ENCODE measurements around the gene KCNRG. TPM values are rescaled to one million over a fixed set of nuclear protein-coding genes. Genes with fewer than 3 reads are reported as not detected.
A peak's percentile ranks its signal among the peaks of the same experiment; 100 is the strongest.

Gene KCNRG
- total RNA-seq, 2 donors from 2014 or later: 0.30 to 0.40 TPM

DNA sequence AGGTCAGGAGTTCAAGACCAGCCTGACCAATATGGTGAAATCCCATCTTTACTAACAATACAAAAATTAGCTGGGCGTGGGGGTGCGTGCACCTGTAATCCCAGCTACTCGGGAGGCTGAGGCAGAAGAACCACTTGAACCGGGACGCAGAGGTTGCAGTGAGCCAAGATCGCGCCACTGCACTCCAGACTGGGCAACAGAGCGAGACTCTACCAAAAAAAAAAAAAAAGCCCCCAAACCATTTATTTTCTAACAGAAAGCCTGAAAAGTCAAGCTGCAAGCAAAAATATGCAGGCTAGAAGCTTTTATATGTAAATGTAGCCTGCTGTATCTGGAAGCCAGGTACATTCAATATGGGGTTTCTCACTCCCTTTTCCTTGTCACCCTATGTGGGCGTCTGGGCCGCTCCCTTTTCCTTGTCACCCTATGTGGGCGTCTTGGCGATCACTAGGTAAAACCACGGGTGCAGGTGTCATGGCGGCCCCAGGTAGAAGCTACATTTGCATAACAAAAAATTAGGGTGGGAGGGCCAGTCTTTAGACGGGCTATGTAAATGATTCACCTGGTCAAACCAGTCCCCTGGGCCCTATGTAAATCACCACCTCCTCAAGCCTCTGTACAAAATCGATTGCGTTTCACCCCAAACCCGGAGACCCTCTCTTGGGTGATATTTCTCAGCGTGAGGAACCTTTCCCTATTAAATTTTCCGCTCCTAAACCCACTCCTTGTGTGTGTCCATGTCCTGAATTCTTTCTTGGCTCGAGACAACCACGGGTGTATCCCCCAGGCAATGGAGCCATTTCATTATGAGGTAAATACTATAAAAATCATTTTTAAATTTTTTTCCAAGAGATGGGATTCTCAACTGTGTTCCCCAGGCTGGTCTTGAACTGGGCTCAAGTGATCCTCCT, 16.3 kb upstream of the KCNRG start:
- no peaks in the 10 kb centered on the region for H3K36me3 ChIP-seq
- DNase-seq: no peak
- H3K4me3 ChIP-seq: peak overlapping the region; percentile 71
- H3K27ac ChIP-seq: peak overlapping the region; percentile 99
- intact Hi-C loops (cut with DNase I): loop anchor here (5.0 to 10.0 kb wide), 3 partner anchors 83 to 526 kb away; no protein-coding TSS in a partner anchor
- H3K9me3 ChIP-seq: no peaks in the 10 kb centered on the region
- peaks cover 18% of the 10 kb centered on the region for H3K4me1 ChIP-seq
- no peaks in the 10 kb centered on the region for H3K27me3 ChIP-seq
- peak overlapping the region in 1 of 2 donors; percentile 85 for H3K9ac ChIP-seq (ENCODE audit: low read depth in 2 of 2, low read length in 2 of 2)
- TF ChIP-seq, protein P1, sequence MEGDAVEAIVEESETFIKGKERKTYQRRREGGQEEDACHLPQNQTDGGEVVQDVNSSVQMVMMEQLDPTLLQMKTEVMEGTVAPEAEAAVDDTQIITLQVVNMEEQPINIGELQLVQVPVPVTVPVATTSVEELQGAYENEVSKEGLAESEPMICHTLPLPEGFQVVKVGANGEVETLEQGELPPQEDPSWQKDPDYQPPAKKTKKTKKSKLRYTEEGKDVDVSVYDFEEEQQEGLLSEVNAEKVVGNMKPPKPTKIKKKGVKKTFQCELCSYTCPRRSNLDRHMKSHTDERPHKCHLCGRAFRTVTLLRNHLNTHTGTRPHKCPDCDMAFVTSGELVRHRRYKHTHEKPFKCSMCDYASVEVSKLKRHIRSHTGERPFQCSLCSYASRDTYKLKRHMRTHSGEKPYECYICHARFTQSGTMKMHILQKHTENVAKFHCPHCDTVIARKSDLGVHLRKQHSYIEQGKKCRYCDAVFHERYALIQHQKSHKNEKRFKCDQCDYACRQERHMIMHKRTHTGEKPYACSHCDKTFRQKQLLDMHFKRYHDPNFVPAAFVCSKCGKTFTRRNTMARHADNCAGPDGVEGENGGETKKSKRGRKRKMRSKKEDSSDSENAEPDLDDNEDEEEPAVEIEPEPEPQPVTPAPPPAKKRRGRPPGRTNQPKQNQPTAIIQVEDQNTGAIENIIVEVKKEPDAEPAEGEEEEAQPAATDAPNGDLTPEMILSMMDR (IDR thresholded peaks at IDR 0.05): no peak

GRCh38 chr13:50001287-50001686, 14.0 kb upstream of the KCNRG start:
- Histone ChIP-seq H3K36me3 (no peaks in the 10 kb centered on the region), H3K27ac (no peak overlapping the region), H3K4me1 (peaks cover 18% of the 10 kb centered on the region), H3K9ac (ENCODE audit: low read depth in 2 of 2, low read length in 2 of 2) (no peak overlapping the region), H3K9me3 (no peaks in the 10 kb centered on the region), H3K4me3 (no peak overlapping the region), H3K27me3 (no peaks in the 10 kb centered on the region)
- intact Hi-C loops (cut with DNase I): no loop called here
- TF ChIP-seq, protein P1 (IDR thresholded peaks at IDR 0.05): no peak
- DNase-seq: no peak

- Histone ChIP-seq H3K9me3 (no peaks in the 10 kb centered on the region), H3K4me1 (no peaks in the 10 kb centered on the region), H3K36me3 (peaks cover 6% of the 10 kb centered on the region), H3K27ac (peak overlapping the region; percentile 73), H3K9ac (ENCODE audit: low read depth in 2 of 2, low read length in 2 of 2) (no peak overlapping the region), H3K27me3 (no peaks in the 10 kb centered on the region), H3K4me3 (no peak overlapping the region)
- DNase-seq: peak; percentile 74
- intact Hi-C loops (cut with DNase I): no loop called here
- TF ChIP-seq, protein P1 (IDR thresholded peaks at IDR 0.05): no peak
Observed at GRCh38 chr13:50006426-50007135, 8.7 kb upstream of the KCNRG start.

DNA sequence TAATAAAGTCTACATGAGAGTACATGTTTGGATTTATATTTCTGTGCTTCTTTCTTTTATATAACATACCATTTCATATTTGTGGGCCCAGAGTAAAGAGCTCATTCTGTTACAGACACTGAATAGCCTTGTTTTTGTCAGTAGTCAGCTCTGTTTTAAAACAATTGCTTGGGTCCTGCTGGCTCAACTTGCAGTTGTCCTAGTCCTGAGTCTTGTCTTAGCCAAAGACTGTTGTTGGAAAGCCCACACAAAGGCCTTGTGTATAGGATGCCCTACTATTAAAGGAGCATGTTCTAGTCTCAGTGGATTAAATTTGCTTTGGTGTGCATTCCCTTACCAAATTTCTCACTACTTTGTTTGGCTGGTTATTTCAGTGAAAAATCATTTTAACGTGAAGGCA, 3.8 kb upstream of the KCNRG start:
- Histone ChIP-seq H3K36me3 (peaks cover 6% of the 10 kb centered on the region), H3K4me3 (no peak overlapping the region), H3K9ac (ENCODE audit: low read depth in 2 of 2, low read length in 2 of 2) (no peak overlapping the region), H3K27me3 (no peaks in the 10 kb centered on the region), H3K4me1 (no peaks in the 10 kb centered on the region), H3K27ac (no peak overlapping the region), H3K9me3 (no peaks in the 10 kb centered on the region)
- intact Hi-C loops (cut with DNase I): no loop called here
- TF ChIP-seq, protein P1 (IDR thresholded peaks at IDR 0.05): no peak
- no peak for DNase-seq

GRCh38 chr13:50012396-50013169, 2.7 kb upstream of the KCNRG start:
- intact Hi-C loops (cut with DNase I): no loop called here
- Histone ChIP-seq H3K36me3 (peaks cover 6% of the 10 kb centered on the region), H3K27ac (no peak overlapping the region), H3K9ac (ENCODE audit: low read depth in 2 of 2, low read length in 2 of 2) (no peak overlapping the region), H3K9me3 (no peaks in the 10 kb centered on the region), H3K27me3 (no peaks in the 10 kb centered on the region), H3K4me1 (no peaks in the 10 kb centered on the region), H3K4me3 (no peak overlapping the region)
- DNase-seq: no peak
- TF ChIP-seq, protein P1 (IDR thresholded peaks at IDR 0.05): no peak

All from colonic mucosa (tissue), 4 donors.